Fibroblast of lung (primary cell): Measurements from ENCODE around the gene RIPOR2.

ENCODE experiments used
- CTCF ChIP-seq, 2 donors: IDR thresholded peaks in 1 of 2; conservative IDR thresholded peaks in 1 of 2; 1 replicate in 1 of 2; 2 replicates in 1 of 2; pipeline ENCODE4 v1.5.1; 2011 to 2012; ENCODE audit warnings: low read length in 2 of 2, control low read depth in 1 of 2, inconsistent platforms in 1 of 2, low read depth in 1 of 2, mild to moderate bottlenecking in 1 of 2
- EZH2 ChIP-seq: IDR thresholded peaks from 2 replicates; pipeline ENCODE4 v1.5.1; 2012; ENCODE audit warnings: low read length, control low read depth, mild to moderate bottlenecking; ENCODE audit errors: missing control alignments

- no peak for TF ChIP-seq CTCF (conservative IDR thresholded peaks at IDR 0.05 in 1 of 2, IDR thresholded peaks at IDR 0.05 in 1 of 2; ENCODE audit: low read depth in 1 of 2, low read length in 2 of 2)
- no peak for TF ChIP-seq EZH2
These were observed 30.6 kb upstream of the RIPOR2 start for GRCh38 chr6:24966381-24966780.
